ENCODE results near the gene NXPH4. TPM values are rescaled to one million over a fixed set of nuclear protein-coding genes. Genes with fewer than 3 reads are reported as not detected.
A peak's percentile ranks its signal among the peaks of the same experiment; 100 is the strongest.

Gene NXPH4
- total RNA-seq, 1 donor from 2014 or later: 15.1 TPM

DNA sequence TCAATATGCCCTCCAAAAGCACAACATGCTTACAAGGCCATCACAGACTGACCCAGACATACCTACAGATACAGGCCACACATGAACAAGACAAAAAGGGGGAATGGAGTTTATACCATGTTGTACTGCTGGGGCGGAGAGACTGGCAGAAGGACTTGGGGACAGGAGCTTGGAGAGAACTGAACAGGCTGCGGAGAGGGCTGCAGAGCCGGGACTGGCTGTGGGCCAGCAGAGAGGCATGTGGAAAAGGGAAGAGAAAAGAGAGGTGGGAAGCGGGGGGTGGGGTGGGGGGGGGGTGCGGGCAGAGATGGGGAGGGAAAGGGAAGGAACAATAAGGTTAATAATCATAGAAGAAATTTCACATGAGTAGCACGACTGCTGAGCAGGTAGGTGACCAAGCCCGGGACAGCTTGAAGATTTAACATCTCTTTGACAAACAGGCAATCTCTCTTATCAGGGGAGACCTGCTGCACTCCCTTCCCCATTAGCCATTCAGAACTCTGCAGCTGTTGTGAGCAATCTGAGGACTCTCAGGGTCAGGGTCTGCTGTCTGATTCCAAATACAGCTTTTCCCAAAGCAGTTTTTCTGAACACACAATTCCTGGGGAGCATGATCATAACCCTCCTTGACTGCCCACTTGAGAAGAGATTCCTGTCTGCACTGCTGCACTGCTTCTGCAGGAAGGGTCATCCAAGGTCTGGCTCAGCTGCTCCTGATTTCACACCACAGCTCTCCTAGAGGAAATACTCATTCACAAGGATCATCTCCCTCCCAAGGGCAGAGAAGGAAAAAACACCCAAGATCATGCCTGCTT, 56.0 kb downstream of the NXPH4 start:
- H3K27ac Mint-ChIP-seq: peak overlapping the region; percentile 45
- H3K9me3 Mint-ChIP-seq: no peaks in the 10 kb centered on the region
- TF ChIP-seq, protein P1, sequence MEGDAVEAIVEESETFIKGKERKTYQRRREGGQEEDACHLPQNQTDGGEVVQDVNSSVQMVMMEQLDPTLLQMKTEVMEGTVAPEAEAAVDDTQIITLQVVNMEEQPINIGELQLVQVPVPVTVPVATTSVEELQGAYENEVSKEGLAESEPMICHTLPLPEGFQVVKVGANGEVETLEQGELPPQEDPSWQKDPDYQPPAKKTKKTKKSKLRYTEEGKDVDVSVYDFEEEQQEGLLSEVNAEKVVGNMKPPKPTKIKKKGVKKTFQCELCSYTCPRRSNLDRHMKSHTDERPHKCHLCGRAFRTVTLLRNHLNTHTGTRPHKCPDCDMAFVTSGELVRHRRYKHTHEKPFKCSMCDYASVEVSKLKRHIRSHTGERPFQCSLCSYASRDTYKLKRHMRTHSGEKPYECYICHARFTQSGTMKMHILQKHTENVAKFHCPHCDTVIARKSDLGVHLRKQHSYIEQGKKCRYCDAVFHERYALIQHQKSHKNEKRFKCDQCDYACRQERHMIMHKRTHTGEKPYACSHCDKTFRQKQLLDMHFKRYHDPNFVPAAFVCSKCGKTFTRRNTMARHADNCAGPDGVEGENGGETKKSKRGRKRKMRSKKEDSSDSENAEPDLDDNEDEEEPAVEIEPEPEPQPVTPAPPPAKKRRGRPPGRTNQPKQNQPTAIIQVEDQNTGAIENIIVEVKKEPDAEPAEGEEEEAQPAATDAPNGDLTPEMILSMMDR (conservative IDR thresholded peaks at IDR 0.05): no peak
- DNase-seq (ENCODE audit: extremely low spot score, unreplicated experiment): no peak
- no peak overlapping the region for H3K4me3 Mint-ChIP-seq
- H3K36me3 Mint-ChIP-seq: peaks cover 22% of the 10 kb centered on the region
- H3K4me1 Mint-ChIP-seq (ENCODE audit: unreplicated experiment): peaks cover 19% of the 10 kb centered on the region
- H3K27me3 Mint-ChIP-seq: no peaks in the 10 kb centered on the region

DNA sequence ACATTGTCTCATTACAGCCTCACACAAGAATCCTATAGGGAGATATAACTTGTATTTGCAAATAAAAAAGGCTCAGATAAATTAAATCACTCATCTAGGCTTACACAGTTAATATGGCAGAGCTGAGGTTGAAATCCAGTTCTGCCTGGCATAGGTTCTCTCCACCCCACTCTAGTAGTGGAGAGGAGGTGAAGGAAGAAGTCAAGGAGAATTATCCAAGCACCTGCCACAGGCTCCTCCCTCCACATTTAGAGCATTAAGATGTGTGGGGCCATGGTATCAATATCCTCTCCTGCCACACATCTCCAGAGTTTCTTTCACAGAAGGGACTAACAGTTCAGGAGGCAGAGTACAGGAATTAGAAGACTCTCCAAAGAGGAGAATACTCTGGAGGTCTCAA, 56.9 kb downstream of the NXPH4 start:
- no peaks in the 10 kb centered on the region for H3K27me3 Mint-ChIP-seq
- peaks cover 25% of the 10 kb centered on the region for H3K36me3 Mint-ChIP-seq
- H3K4me3 Mint-ChIP-seq: no peak overlapping the region
- DNase-seq (ENCODE audit: extremely low spot score, unreplicated experiment): no peak
- TF ChIP-seq, protein P1 (conservative IDR thresholded peaks at IDR 0.05): no peak
- peaks cover 19% of the 10 kb centered on the region for H3K4me1 Mint-ChIP-seq (ENCODE audit: unreplicated experiment)
- H3K27ac Mint-ChIP-seq: peak overlapping the region; percentile 45
- H3K9me3 Mint-ChIP-seq: no peaks in the 10 kb centered on the region

Small RNA genes within 50 kb of the gene (microRNA-seq; reads per million reads assigned to microRNA genes)
- gene MIR1228: 3.0 reads per million, percentile 5 among the genes with 10 or more reads in this experiment

Other genes starting within 250 kb of the NXPH4 start
- 13.2 and 18.1 TPM in 2 replicates for gene ZBTB39, start 210.2 kb upstream of the NXPH4 start, total RNA-seq (ENCODE audit: low replicate concordance)
- gene TAC3, start 200.3 kb upstream of the NXPH4 start, total RNA-seq (ENCODE audit: low replicate concordance): 2.9 and 3.1 TPM in 2 replicates
- gene MYO1A, start 166.7 kb upstream of the NXPH4 start, total RNA-seq (ENCODE audit: low replicate concordance): 4.3 and 19.4 TPM in 2 replicates
- 17.4 and 32.0 TPM in 2 replicates for gene NEMP1, start 138.0 kb upstream of the NXPH4 start, total RNA-seq (ENCODE audit: low replicate concordance)
- 48.3 and 49.7 TPM in 2 replicates for gene NAB2, start 127.7 kb upstream of the NXPH4 start, total RNA-seq (ENCODE audit: low replicate concordance)
- gene STAT6, start 105.4 kb upstream of the NXPH4 start, total RNA-seq (ENCODE audit: low replicate concordance): 83.4 and 167 TPM in 2 replicates
- gene LRP1, start 88.3 kb upstream of the NXPH4 start, total RNA-seq (ENCODE audit: low replicate concordance): 96.4 and 138 TPM in 2 replicates
- not detected in 2 replicates for gene LRP1-AS, start 69.2 kb upstream of the NXPH4 start, total RNA-seq (ENCODE audit: low replicate concordance)
- gene SHMT2, start 12.9 kb downstream of the NXPH4 start, total RNA-seq (ENCODE audit: low replicate concordance): 108 and 131 TPM in 2 replicates
- gene STAC3, start 34.4 kb downstream of the NXPH4 start, total RNA-seq (ENCODE audit: low replicate concordance): 1.6 and 4.8 TPM in 2 replicates
- 49.1 and 59.0 TPM in 2 replicates for gene R3HDM2, start 214.2 kb downstream of the NXPH4 start, total RNA-seq (ENCODE audit: low replicate concordance)
- not detected in 2 replicates for gene INHBC, start 218.0 kb downstream of the NXPH4 start, total RNA-seq (ENCODE audit: low replicate concordance)
- gene INHBE, start 238.5 kb downstream of the NXPH4 start, total RNA-seq (ENCODE audit: low replicate concordance): 0.27 and 0.29 TPM in 2 replicates
- 3.5 and 22.7 TPM in 2 replicates for gene GLI1, start 243.0 kb downstream of the NXPH4 start, total RNA-seq (ENCODE audit: low replicate concordance)

All from type B pancreatic cell (in vitro differentiated cells).